GM19328 (cell line): ENCODE measurements around the gene CDRT4.
"Not testable (repeated sequence)": the region's sequence is repeated elsewhere in the genome, so short reads cannot be mapped to it uniquely, and the experiment has no call there.

Source experiments
- ATAC-seq: cut with Tn5 transposase; IDR thresholded peaks from one replicate; pipeline ENCODE4 v1.9.1; 2021; ENCODE audit warnings: mild to moderate bottlenecking, moderate library complexity; ENCODE audit not compliant: unreplicated experiment

The CDRT4 gene

DNA sequence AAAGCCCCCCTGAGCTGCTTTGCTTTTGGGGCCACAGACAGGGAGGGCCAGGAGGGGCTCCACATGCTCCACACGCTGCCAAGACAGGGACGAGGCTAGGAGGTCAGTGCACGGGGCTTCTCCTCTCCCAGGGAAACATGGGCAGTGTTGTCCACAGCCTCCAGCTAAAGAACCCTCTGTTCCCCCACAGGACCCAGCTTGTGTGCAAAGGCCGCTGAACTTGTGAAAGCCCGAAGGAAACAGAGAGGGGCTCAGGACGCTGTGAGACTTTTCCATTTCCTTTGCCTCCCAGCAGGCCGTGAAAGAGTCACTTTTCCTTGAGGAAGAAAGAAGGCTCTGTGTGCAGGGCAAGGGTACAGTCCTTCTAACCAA is 9.7 kb downstream of the CDRT4 start:
- no peak for ATAC-seq

DNA sequence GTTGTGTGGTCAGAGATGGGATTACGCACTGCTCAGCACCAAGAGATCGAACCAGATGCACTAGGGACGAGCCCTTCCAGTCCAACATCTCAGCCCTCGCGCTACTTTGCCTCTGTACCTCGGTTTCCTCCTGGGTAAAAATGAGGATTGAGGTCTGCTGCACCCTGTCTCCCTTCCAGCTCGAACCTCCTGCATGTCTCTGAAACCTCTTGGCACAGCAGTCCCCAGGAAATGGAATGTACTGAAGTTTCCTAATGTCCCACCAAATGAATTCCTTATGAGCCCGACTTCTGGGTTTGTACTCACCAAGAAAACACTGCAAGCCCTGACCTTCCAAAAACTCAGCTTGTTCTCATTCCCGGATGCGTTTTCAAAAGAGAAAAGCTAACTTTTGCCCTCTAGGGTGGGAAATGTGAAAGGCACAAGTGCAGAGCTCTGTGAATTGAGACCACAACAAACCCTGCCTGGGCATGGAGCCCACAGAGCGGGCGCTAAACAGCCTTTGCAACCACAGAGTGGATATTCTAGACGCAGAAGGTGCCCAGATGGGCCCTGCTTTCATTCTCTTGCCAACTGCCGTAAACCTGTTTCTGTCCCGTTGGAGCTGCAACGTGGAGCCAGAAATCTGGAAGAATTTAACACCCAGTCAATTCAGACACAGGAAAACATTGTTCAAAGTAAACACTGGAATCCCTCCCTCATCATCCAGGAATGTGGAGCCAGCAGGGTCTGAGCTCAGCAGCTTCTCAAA is 10.3 kb downstream of the CDRT4 start:
- ATAC-seq: no peak

DNA sequence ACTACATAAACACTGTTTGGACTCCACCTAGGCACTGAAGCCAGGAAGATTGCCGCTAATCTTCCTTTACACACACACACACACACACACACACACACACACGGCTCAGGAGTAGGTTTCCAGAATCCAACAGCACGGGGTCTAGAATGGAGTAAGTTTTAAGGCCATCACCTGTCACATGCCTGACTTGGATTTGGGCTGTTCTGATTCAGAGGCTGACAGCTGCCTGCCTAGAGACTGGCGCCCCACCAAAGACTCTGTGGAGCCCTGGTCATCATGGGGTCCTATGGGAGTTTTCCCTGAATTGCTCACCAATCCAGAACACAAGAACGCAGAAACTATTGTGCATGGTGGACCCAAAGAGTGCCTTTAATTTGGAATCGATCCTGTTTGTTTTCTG is 10.9 kb downstream of the CDRT4 start:
- no peak for ATAC-seq

DNA sequence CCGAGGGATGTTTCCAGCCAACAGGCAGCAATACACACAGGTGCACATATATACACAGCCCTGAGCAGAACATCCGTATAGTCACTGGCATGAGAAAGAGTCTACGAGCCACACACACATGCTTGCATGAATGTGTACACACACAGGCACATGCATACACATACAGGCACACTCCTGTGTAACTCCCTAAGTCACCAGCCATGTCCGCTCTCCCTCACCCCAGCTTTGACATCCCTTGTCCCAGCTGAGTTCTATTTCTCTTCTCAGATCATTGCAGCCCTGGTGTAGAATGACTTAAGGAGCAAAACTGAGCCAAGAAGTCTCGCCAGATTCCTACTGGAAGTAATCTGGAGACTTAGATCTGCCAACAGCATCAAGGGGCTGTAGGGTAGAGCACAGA is 13.1 kb downstream of the CDRT4 start:
- ATAC-seq: no peak

DNA sequence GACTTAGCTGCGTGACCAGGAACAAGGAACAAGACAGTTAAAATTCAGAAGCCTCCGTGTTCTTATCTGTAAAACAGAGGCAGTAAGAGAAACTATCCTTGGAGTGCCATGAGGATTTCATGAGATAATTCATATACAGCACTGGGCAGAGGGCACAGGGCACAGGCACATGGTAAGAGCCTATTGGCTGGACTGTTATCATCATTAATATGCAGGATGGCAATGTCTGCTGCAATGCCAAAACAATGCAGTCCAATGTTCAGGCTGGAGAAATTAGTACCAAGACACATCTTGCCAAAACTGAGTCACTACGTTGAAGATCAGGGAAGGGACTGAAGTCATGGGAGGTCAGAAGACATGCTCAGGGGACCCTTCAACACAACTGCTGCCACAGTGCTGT is 13.6 kb downstream of the CDRT4 start:
- ATAC-seq: no peak

DNA sequence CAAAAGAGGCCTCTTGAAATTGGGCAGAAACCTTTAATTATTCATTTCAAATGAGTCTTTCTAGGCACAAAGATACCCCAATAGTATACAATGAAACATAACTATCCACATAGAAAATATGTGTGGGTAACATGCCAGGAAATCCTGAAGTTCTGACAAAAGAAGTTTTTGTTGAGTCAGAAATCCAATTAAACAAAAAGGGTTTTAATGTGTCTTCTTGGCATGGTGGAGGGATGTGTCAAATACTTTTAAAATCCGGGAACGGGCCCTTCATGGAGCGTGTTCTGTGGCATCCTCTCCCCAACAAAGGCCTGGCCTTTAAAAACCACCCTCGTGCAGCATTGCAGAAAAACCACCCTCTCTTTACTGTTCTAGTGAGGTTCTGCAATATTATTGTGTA is 14.2 kb downstream of the CDRT4 start:
- ATAC-seq: no peak

DNA sequence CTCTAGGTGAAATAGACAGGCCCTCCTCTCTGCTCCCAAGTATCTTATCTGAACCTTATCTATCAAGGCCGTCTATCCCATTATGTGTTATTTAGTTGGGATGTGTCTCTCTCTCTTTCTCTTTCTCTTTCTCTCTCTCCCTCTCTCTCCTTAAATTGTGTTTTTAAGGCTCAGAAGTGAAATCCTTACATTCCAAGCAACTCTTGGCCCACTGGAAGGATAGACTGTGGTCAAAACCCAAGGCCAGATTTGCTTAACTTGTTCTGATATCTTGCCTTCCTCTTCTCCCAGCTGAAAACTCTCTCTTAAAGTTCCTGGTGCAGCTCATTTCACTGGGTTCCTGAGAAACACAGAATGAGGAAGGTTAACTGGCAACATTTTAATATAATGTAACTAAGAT is 14.7 kb downstream of the CDRT4 start:
- no peak for ATAC-seq

DNA sequence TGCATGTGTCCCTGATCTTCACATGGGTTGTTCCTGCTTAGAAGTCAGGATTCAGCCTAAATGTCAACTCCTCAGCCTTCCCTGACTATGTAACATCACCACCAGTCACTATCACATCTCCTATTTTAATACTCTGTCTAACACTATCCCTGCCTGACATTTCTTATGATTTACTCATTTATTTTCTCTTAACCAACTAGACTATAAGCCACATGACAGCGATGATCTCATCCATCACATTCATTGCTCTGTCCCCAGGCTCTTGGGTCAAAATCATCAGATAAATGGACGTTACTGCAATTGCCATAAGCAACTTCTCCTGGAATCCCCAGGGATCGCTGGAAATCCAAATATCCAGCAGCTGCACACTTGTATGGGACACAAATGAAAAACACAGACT is 15.7 kb downstream of the CDRT4 start:
- no peak for ATAC-seq

DNA sequence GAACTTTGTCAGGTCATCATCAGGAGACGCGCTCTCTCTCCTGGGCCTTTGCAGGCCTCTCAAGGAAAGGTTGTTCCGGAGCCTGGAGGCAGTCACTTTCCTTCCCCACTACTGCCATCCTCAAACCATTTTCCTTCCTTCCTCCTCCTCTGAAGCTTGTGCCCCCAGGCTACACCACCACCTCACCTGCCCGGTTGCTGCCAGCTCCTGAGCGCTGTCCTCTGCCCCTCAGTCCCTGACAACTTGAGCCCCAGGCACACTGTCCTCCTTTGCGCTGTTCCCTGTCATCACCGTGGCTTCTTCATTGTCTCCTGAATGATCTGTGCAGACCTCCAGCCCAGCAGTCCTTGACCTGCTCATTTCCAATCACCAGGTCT is 18.9 kb downstream of the CDRT4 start:
- no peak for ATAC-seq

DNA sequence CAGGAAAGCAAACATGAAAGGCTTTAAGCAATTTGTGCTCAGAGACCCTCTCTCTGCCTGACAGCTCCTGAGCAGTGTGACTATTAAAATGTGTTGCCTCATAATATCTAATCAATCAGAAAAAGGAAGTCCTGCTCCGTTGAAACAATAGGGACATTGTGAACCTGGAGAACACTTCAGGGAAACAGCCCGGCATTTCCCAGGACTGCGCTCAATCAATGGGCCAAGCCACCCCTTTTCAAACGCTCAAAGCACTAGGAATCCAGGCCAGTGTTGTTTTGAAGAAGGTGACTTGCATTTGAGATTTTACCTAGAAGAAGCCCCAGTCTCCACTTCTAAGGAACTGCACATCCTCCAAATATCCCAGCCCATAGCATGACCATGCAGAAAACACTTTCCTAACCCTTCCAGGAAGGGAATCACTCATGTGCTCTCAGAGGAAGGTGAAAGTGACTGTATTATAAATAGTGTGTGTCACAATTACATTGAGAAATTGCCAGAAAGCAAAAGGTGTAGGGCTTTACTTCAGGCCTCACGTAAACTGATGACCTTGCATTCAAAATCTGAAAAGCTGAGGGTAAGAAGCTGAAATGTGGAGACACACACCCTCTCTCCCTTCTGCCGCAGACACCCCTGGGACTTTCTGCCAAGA is 19.4 kb downstream of the CDRT4 start:
- ATAC-seq: no peak

DNA sequence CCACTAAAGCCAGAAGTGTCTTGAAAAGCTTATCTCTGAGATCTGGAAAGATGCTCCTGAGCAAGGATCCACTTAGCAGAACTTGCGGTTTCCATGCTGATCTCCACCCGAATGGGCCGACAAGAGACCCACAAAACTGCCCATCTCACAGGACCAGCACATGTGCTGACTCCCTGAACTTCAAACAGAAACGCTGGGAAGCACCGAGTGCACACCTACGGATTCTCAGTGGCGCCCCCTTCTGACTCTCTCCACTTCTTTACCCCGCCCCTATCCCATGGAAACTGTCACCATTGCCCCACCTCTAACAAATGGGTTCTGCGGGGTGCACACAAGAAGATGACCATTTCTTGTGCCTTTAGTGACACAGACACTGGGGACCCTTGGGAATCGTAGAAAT is 21.4 kb downstream of the CDRT4 start:
- no peak for ATAC-seq

DNA sequence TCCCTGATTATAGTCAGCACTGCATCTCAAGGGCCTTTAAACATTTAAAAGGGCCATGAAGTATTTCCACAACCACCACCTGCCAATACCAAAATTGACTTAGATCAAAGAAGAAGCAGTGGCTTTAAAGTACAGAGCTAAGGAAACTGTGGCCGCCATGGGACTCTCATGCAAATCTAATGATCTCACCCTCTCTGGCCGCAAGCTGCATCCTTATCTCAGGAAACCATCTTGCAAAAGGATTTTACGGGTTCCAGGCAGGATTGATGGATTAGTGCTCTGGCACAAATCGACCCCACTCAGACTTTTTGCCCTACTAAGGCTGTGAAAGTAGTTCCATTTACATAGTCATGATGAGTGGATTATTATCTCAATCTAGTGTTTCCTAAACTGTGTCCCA is 22.6 kb downstream of the CDRT4 start:
- ATAC-seq: no peak

DNA sequence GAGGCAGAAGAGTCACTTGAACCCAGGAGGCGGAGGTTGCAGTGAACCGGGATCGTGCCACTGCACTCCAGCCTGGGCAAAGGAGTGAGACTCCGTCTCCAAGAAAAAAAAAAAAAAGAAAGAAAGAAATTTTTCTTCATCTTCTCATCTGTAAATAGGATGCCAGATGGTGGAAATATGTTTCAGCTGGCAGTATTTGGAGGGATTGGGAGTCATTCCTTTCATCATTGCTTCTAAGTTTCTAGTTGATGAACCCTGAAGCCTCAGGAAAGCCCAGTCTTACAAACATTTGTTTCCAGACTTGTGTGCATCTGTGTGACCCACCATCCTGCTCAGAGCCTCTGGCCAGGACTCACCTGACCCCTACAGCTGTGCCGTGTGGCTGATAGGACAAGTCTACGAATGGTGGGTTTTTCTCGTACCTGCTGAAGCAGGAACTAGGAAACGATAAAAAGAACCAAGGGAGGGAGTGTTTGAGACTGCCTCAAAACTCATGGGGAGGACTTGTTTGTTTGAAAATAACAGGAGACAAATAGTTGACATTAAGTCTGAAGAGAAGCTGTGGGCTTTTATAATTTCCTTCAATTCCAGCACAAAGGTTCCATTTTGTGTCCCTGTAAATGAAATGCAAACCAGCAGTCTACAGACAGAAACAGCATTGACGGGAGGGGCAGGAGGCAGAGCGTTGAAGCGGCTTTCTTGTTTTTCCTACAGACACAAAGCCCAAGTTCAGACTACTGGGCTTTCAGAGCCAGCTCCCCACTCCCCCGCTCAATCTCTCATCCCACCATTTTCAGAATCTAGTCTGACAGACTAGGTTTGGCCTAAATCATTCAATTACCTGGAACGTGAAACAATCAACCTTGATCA is 24.9 kb downstream of the CDRT4 start:
- no peak for ATAC-seq

DNA sequence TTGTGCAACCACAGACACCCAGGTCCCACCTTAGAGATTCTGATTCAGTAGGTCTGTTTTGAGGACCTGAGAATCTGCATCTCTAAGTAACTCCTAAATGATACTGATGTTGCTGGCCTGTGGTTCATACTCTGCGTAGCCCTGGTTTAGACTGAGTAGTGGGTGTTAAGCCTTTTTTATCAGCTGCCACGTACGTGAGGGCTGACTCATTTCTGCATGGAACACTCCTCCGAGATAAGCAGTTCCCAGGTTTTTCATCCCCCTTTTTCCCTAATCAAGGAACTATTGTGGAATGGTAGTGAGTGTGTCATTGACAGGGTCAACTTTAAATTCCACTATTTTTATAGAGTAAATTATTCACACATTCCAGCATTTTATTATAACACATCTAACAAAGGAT is 26.1 kb downstream of the CDRT4 start:
- no peak for ATAC-seq

DNA sequence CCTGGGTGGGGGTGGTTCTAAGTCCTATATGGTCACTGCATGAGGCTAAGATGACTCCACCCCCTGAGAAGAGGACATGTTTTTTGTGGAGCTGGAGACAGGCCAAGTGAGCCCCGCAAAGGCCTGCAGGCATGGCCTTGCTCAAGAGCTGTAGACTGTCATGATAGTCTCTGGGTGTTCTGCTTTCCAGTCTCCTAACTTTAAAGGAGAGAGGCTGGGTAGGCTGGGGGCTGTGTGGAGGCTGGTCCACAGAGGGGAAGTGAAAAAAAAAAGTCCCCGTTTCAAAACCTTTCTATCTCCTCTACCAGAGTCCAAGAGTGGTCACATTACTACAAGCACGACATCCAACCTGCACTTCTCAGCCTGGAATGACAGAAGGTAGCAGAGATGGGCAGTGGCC is 27.1 kb downstream of the CDRT4 start:
- no peak for ATAC-seq

DNA sequence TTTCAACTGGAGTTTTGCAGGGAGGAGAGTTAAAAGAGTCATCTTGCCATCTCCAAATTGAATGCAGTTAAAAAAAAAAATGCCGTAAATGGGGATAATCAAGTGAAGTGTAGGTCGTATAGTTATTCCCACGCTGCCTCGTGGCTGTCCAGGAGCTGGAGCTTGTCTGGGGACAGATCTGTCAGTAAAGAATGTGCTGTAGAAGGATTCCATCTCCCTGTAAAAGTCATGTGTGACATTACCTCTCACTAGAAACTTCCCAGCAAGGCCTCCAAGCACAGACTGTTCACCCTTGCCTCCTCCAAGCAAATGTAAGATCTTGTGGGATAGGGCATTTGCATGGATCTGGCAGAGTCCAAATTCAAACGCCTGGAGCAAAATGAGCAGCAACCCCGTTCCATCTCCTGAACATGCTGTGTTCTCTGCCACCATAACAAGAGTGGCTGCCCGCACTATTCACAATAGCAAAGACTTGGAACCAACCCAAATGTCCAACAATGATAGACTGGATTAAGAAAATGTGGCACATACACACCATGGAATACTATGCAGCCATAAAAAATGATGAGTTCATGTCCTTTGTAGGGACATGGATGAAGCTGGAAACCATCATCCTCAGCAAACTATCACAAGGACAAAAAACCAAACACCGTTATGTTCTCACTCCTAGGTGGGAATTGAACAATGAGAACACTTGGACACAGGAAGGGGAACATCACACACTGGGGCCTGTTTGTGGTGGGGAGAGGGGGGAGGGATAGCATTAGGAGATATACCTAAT is 28.0 kb downstream of the CDRT4 start:
- ATAC-seq: not testable (repeated sequence)

DNA sequence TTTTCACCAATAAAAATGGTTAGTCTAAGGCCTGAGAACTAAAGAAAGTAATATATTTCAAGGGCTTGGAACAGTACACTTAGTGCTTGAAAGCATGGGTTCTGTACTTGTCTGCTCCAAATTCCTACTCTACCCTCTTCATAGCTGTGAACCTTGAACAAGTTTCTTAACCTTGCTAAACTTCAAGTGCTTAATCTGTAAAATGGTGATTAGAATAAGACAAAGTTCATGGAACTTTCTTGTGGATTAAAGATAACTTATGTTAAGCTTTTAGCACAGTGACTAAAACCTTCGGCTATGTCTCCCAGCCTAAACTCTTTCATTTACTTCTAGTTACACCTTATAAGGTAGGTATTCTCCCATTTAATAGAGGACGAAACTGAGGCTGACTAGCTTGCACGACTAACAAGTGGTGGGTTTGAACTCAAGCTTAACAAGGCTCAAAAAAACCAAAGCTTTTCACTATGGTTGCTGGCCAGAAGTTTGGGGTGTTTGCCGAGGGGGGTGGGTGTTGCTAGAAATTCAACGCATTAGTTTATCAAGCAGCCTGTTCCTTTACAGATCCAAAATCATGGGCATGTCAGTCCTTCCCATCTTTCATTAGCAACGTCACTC is 28.8 kb downstream of the CDRT4 start:
- ATAC-seq: no peak

DNA sequence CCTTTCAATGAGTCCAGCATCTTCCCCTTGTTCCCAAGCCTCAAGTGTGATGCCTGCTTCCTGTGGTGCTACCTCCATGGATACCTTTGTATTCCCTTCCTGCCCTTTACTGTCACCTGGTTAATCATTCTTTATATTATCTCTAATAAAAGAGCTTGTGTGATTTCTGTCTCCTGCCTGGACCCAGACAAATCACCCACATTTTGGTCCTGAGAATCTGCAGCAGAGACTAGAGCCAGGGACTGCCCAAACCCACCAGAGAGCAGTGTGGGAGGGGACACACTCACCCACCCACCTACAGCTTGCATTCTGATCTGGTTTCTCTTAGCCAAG is 30.2 kb downstream of the CDRT4 start:
- no peak for ATAC-seq

DNA sequence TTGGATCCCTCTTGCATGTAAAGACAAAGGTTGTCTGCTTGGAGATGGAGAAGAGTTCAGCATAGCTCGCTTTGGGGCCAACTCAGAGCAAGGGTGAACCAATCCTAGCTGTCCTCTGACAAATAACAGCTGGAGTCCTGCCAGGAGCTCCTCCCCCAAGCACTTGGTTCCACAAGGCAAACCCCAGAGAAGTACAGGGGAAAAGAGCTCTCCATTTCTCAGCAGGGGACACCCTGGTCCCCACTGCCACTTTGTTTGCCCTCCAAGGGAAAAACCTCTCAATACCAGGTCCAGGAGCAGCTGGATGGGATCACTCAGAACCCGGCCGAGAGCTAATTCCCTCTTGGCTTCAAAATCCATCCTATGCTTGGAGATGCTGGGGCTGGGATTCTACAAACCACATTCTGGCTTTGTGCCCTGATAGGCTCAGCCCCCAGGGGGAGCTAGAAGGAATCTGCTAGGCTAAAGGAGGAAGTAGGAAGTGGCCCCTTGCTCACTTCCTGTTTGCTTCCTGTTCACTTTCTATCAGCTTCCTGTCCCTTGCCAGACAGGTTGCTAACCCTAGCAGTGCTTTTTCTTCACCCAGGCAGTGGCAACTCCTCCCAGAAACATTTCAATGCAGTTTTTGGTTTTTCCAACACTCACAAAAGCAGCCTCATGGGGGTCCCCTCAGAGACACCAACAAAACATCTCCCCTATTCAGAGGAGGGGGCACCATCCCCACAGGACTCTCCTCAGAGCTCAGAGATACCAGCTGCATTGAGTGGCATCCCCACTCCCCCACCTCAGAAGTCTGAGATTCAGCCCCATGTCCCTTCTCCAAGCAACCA is 30.7 kb downstream of the CDRT4 start:
- no peak for ATAC-seq

DNA sequence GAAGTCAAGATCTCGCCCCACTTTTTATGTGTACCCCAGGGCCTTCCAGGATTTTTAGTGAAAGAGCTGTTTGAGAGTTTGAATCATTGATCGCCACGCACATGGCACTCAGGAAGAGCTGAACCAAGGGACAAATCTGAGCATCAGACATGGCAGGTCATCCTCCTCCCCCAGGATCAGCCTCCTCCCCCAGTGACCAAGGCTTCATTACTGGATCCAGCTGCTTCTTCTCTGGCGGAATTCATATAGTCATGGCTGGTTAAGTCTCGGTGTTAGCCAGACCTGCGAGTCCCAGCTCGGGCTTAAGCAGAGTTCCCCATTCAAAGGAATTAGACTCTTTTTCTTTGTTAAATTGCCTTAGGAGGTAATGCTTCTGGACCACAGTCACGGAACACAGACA is 32.5 kb downstream of the CDRT4 start:
- no peak for ATAC-seq
